HEK293 (cell line): Measurements from ENCODE around the gene AKT2.

Experiments used
- CTCF ChIA-PET: fragments of 350-600 bp; formaldehyde crosslinking; extraction: SDS; loops from one replicate; lab custom pipeline; 2021; ENCODE audit warnings: antibody characterized with exemption; lab: Yijun Ruan, JAX
- POLR2A ChIA-PET: fragments of 300-600 bp; formaldehyde crosslinking; extraction: SDS; loops from one replicate; lab custom pipeline; 2020; ENCODE audit warnings: antibody characterized with exemption, inconsistent platforms; lab: Yijun Ruan, JAX
- H3K27ac ChIP-seq: fragments of 200-500 bp; sonication (Bioruptor generic); 2 replicates; pipeline ENCODE4 v1.5.1; 2014; ENCODE audit warnings: low read depth, low read length, control low read depth, inconsistent platforms; ENCODE audit errors: extremely low read depth
- H3K36me3 ChIP-seq, 2 experiments: fragments of 200-500 bp in 1 of 2; sonication (Bioruptor generic) in 1 of 2; 1 replicate in 1 of 2; 2 replicates in 1 of 2; pipeline ENCODE4 v1.5.1; 2014 to 2017; ENCODE audit warnings: inconsistent platforms in 2 of 2, low read length in 2 of 2; ENCODE audit not compliant: control insufficient read depth in 2 of 2, insufficient read depth in 1 of 2
- H3K4me1 ChIP-seq: fragments of 200-500 bp; sonication (Bioruptor generic); 2 replicates; pipeline ENCODE4 v1.5.1; 2014; ENCODE audit warnings: mild to moderate bottlenecking, low read length, inconsistent platforms; ENCODE audit not compliant: control insufficient read depth, insufficient read depth
- H3K4me3 ChIP-seq: 2 replicates; pipeline ENCODE4 v1.5.1; 2011; ENCODE audit warnings: low read depth, mild to moderate bottlenecking, control low read depth, low read length, moderate library complexity
- H3K9me3 ChIP-seq: fragments of 200-500 bp; sonication (Bioruptor generic); 2 replicates; pipeline ENCODE4 v1.5.1; 2014; ENCODE audit warnings: low read depth, low read length, inconsistent platforms; ENCODE audit not compliant: control insufficient read depth, insufficient read depth
- GLIS1 ChIP-seq: fragments of 450-650 bp; formaldehyde crosslinking; IDR thresholded peaks from 2 replicates; pipeline ENCODE4 v1.5.1; 2016; ENCODE audit warnings: missing biosample characterization, missing genetic modification characterization
- IKZF3 ChIP-seq: fragments of 450-650 bp; IDR thresholded peaks from 2 replicates; pipeline ENCODE4 v1.5.0; 2018; ENCODE audit warnings: missing biosample characterization, mild to moderate bottlenecking, missing genetic modification characterization, moderate library complexity
- KLF9 ChIP-seq: fragments of 450-650 bp; formaldehyde crosslinking; IDR thresholded peaks from 2 replicates; pipeline ENCODE4 v1.5.1; 2016; ENCODE audit warnings: missing biosample characterization, missing genetic modification characterization, low read depth
- OSR2 ChIP-seq: fragments of 450-650 bp; formaldehyde crosslinking; IDR thresholded peaks from 2 replicates; pipeline ENCODE4 v1.5.1; 2016; ENCODE audit warnings: missing biosample characterization, missing genetic modification characterization
- PRDM1 ChIP-seq: fragments of 450-650 bp; formaldehyde crosslinking; IDR thresholded peaks from 2 replicates; pipeline ENCODE4; 2016; ENCODE audit warnings: missing biosample characterization, missing genetic modification characterization
- TSHZ1 ChIP-seq: fragments of 450-650 bp; formaldehyde crosslinking; IDR thresholded peaks from 2 replicates; pipeline ENCODE4 v1.5.1; 2016; ENCODE audit warnings: missing biosample characterization, missing genetic modification characterization, borderline replicate concordance
- WT1 ChIP-seq: fragments of 450-650 bp; formaldehyde crosslinking; IDR thresholded peaks from 2 replicates; pipeline ENCODE4 v1.5.1; 2016; ENCODE audit warnings: missing biosample characterization, missing genetic modification characterization
- ZFHX2 ChIP-seq: fragments of 450-650 bp; formaldehyde crosslinking; conservative IDR thresholded peaks from 2 replicates; pipeline ENCODE4 v1.5.1; 2016; ENCODE audit warnings: missing biosample characterization, missing genetic modification characterization
- ZNF138 ChIP-seq: fragments of 450-650 bp; formaldehyde crosslinking; IDR thresholded peaks from 2 replicates; pipeline ENCODE4 v1.5.1; 2016; ENCODE audit warnings: missing biosample characterization, missing genetic modification characterization, borderline replicate concordance
- ZNF311 ChIP-seq: fragments of 450-650 bp; formaldehyde crosslinking; IDR thresholded peaks from 2 replicates; pipeline ENCODE4 v1.5.1; 2017; ENCODE audit warnings: missing biosample characterization, missing genetic modification characterization, borderline replicate concordance
- ZNF37A ChIP-seq: fragments of 450-650 bp; IDR thresholded peaks from 2 replicates; pipeline ENCODE4 v1.5.1; 2018; ENCODE audit warnings: missing biosample characterization, missing genetic modification characterization
- ZNF473 ChIP-seq: fragments of 450-650 bp; formaldehyde crosslinking; IDR thresholded peaks from 2 replicates; pipeline ENCODE4 v1.5.1; 2017; ENCODE audit warnings: missing biosample characterization, missing genetic modification characterization
- ZNF530 ChIP-seq: fragments of 450-650 bp; formaldehyde crosslinking; IDR thresholded peaks from 2 replicates; pipeline ENCODE4 v1.5.1; 2016; ENCODE audit warnings: low read depth, missing biosample characterization, missing genetic modification characterization
- ZNF571 ChIP-seq: fragments of 450-650 bp; formaldehyde crosslinking; IDR thresholded peaks from 2 replicates; pipeline ENCODE4 v1.5.0; 2017; ENCODE audit warnings: missing biosample characterization, missing genetic modification characterization
- ZNF580 ChIP-seq: fragments of 450-650 bp; formaldehyde crosslinking; IDR thresholded peaks from 2 replicates; pipeline ENCODE4 v1.5.1; 2016; ENCODE audit warnings: missing biosample characterization, missing genetic modification characterization
- ZNF777 ChIP-seq: fragments of 450-650 bp; formaldehyde crosslinking; IDR thresholded peaks from 2 replicates; pipeline ENCODE4 v1.5.1; 2017; ENCODE audit warnings: missing biosample characterization, missing genetic modification characterization, borderline replicate concordance
- ZNF791 ChIP-seq: fragments of 450-650 bp; formaldehyde crosslinking; IDR thresholded peaks from 2 replicates; pipeline ENCODE4 v1.5.1; 2016; ENCODE audit warnings: missing biosample characterization, missing genetic modification characterization
- ZSCAN30 ChIP-seq: fragments of 450-650 bp; IDR thresholded peaks from 2 replicates; pipeline ENCODE4 v1.5.1; 2018; ENCODE audit warnings: missing biosample characterization, mild to moderate bottlenecking, missing genetic modification characterization, moderate library complexity
- TF ChIP-seq, protein P1 (sequence below): fragments of 450-650 bp; formaldehyde crosslinking; IDR thresholded peaks from 2 replicates; pipeline ENCODE4 v1.5.1; 2016; ENCODE audit warnings: missing biosample characterization, missing genetic modification characterization
- TF ChIP-seq, protein P2 (sequence below): fragments of 450-650 bp; formaldehyde crosslinking; IDR thresholded peaks from 2 replicates; pipeline ENCODE4 v1.5.1; 2016; ENCODE audit warnings: missing biosample characterization, missing genetic modification characterization
- TF ChIP-seq, protein P3 (sequence below): sonication (generic); formaldehyde crosslinking; IDR thresholded peaks from 2 replicates; pipeline ENCODE4 v1.8.1; 2022; ENCODE audit warnings: mild to moderate bottlenecking, moderate library complexity, missing genetic modification reagents

The AKT2 gene

GRCh38 chr19:40266912-40267600, 18.1 kb downstream of the AKT2 start:
- Histone ChIP-seq H3K9me3 (no peaks in the 10 kb centered on the region), H3K36me3 (peaks cover 53 to 61% of the 10 kb centered on the region in 2 experiments), H3K4me1 (no peaks in the 10 kb centered on the region; the same call in 1 of the 2 replicates), H3K27ac (no peak overlapping the region; the same call in 1 of the 2 replicates), H3K4me3 (no peak overlapping the region)
- TF ChIP-seq ZNF473 (tag by site-specific recombination), result no peak
- TF ChIP-seq ZFHX2, result peak; percentile 53
- no peak for TF ChIP-seq ZNF791 (tag by site-specific recombination)
- no peak for TF ChIP-seq ZNF311 (tag by site-specific recombination)
- no peak for TF ChIP-seq ZNF571 (tag by site-specific recombination)
- POLR2A ChIA-PET, result no interaction called here
- CTCF ChIA-PET, result interaction anchor here (0.5 to 1.5 kb wide), 4 partner anchors 14 to 496 kb away, joined by 3 read pairs; no protein-coding TSS in a partner anchor

DNA sequence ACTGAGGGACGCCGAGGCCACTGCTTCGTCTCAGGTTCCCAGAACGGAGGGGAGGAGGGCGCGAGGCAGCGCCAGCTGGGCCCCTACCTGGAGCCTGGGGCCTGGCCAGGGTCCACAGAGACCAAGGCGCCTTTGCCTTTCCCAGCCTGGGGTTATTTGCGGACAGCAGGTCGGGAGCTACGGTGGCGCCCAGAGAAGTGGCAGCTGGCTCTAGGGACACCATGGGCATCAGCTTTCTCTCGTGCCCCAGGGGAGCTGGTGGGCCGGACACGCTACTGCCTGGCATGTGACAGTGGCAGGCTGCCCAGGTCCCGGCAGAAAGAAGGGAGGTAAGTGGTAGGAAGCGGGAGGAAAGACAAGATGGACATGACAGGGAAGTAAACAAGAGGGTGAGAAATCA, 19.0 kb downstream of the AKT2 start:
- Histone ChIP-seq H3K36me3 (peaks cover 60 to 62% of the 10 kb centered on the region in 2 experiments), H3K9me3 (no peaks in the 10 kb centered on the region), H3K4me3 (no peak overlapping the region), H3K27ac (peak overlapping the region; percentile 55), H3K4me1 (no peaks in the 10 kb centered on the region; the same call in 1 of the 2 replicates)
- no peak for TF ChIP-seq GLIS1
- TF ChIP-seq ZNF580, result no peak
- no peak for TF ChIP-seq PRDM1 (tag by site-specific recombination)
- TF ChIP-seq ZNF37A (tag by site-specific recombination), result no peak
- TF ChIP-seq ZNF530 (tag by site-specific recombination), result no peak
- TF ChIP-seq IKZF3 (tag by site-specific recombination), result no peak
- TF ChIP-seq, protein P1, sequence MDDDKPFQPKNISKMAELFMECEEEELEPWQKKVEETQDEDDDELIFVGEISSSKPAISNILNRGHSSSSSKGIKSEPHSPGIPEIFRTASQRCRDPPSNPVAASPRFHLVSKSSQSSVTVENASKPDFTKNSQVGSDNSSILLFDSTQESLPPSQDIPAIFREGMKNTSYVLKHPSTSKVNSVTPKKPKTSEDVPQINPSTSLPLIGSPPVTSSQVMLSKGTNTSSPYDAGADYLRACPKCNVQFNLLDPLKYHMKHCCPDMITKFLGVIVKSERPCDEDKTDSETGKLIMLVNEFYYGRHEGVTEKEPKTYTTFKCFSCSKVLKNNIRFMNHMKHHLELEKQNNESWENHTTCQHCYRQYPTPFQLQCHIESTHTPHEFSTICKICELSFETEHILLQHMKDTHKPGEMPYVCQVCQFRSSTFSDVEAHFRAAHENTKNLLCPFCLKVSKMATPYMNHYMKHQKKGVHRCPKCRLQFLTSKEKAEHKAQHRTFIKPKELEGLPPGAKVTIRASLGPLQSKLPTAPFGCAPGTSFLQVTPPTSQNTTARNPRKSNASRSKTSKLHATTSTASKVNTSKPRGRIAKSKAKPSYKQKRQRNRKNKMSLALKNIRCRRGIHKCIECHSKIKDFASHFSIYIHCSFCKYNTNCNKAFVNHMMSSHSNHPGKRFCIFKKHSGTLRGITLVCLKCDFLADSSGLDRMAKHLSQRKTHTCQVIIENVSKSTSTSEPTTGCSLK (tag by site-specific recombination), result no peak
- TF ChIP-seq, protein P2, sequence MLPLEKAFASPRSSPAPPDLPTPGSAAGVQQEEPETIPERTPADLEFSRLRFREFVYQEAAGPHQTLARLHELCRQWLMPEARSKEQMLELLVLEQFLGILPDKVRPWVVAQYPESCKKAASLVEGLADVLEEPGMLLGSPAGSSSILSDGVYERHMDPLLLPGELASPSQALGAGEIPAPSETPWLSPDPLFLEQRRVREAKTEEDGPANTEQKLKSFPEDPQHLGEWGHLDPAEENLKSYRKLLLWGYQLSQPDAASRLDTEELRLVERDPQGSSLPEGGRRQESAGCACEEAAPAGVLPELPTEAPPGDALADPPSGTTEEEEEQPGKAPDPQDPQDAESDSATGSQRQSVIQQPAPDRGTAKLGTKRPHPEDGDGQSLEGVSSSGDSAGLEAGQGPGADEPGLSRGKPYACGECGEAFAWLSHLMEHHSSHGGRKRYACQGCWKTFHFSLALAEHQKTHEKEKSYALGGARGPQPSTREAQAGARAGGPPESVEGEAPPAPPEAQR (tag by site-specific recombination), result no peak
- no peak for TF ChIP-seq WT1 (tag by site-specific recombination)
- TF ChIP-seq TSHZ1 (tag by site-specific recombination), result no peak
- TF ChIP-seq OSR2 (tag by site-specific recombination), result no peak
- TF ChIP-seq ZSCAN30 (tag by site-specific recombination), result no peak
- no peak for TF ChIP-seq ZNF138 (tag by site-specific recombination)
- no peak for TF ChIP-seq KLF9 (tag by site-specific recombination)
- TF ChIP-seq ZNF777 (tag by site-specific recombination), result no peak
- TF ChIP-seq, protein P3, sequence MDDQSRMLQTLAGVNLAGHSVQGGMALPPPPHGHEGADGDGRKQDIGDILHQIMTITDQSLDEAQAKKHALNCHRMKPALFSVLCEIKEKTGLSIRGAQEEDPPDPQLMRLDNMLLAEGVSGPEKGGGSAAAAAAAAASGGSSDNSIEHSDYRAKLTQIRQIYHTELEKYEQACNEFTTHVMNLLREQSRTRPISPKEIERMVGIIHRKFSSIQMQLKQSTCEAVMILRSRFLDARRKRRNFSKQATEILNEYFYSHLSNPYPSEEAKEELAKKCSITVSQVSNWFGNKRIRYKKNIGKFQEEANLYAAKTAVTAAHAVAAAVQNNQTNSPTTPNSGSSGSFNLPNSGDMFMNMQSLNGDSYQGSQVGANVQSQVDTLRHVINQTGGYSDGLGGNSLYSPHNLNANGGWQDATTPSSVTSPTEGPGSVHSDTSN, result no peak
- POLR2A ChIA-PET, result no interaction called here
- CTCF ChIA-PET, result interaction anchor here (0.5 kb wide), 1 partner anchor 108 kb away, joined by 3 read pairs; no protein-coding TSS in a partner anchor
